Measurements from ENCODE around the gene VPS13A.
"Not testable (repeated sequence)": the region's sequence is repeated elsewhere in the genome, so short reads cannot be mapped to it uniquely, and the experiment has no call there.

The VPS13A gene

GRCh38 chr9:77427256-77427927 lies 250.1 kb downstream of the VPS13A start:
- no peak for DNase-seq

GRCh38 chr9:77429928-77430327 lies 252.6 kb downstream of the VPS13A start:
- no peak for DNase-seq

GRCh38 chr9:77432053-77432452 lies 254.7 kb downstream of the VPS13A start:
- no peak for DNase-seq

- DNase-seq = peak; percentile 54
Measured at GRCh38 chr9:77433675-77434445, 256.5 kb downstream of the VPS13A start.

GRCh38 chr9:77435277-77435676 lies 257.9 kb downstream of the VPS13A start:
- no peak for DNase-seq

- no peak for DNase-seq
Measured at GRCh38 chr9:77435688-77436087, 258.4 kb downstream of the VPS13A start.

- DNase-seq = no peak
Measured at GRCh38 chr9:77438653-77439052, 261.3 kb downstream of the VPS13A start.

- no peak for DNase-seq
Measured at GRCh38 chr9:77440057-77440456, 262.7 kb downstream of the VPS13A start.

- not testable (repeated sequence) for DNase-seq
Measured at GRCh38 chr9:77441124-77441523, 263.8 kb downstream of the VPS13A start.

- no peak for DNase-seq
Measured at GRCh38 chr9:77442436-77442835, 265.1 kb downstream of the VPS13A start.

GRCh38 chr9:77447646-77448045 lies 270.3 kb downstream of the VPS13A start:
- no peak for DNase-seq

- DNase-seq = no peak
Measured at GRCh38 chr9:77449240-77450084, 272.1 kb downstream of the VPS13A start.

- no peak for DNase-seq
Measured at GRCh38 chr9:77450085-77450475, 272.7 kb downstream of the VPS13A start.

- no peak for DNase-seq
Measured at GRCh38 chr9:77451507-77451906, 274.2 kb downstream of the VPS13A start.

- DNase-seq = no peak
Measured at GRCh38 chr9:77453825-77454647, 276.7 kb downstream of the VPS13A start.

GRCh38 chr9:77454663-77455062 lies 277.3 kb downstream of the VPS13A start:
- DNase-seq = no peak

- DNase-seq = no peak
Measured at GRCh38 chr9:77455312-77455927, 278.1 kb downstream of the VPS13A start.

- DNase-seq = peak; percentile 84
Measured at GRCh38 chr9:77456829-77457437, 279.6 kb downstream of the VPS13A start.

GRCh38 chr9:77457916-77458592 lies 280.7 kb downstream of the VPS13A start:
- DNase-seq = peak; percentile 62

- DNase-seq = no peak
Measured at GRCh38 chr9:77460938-77461337, 283.6 kb downstream of the VPS13A start.

GRCh38 chr9:77462066-77462465 lies 284.7 kb downstream of the VPS13A start:
- no peak for DNase-seq

All from activated naive CD4-positive, alpha-beta T cell treated with anti-CD3 and anti-CD28 coated beads, Interleukin-2, amount 50 U/mL, for 16 hours (primary cell).